HL-60 (cell line): Measurements from ENCODE around the gene CTU1.

Source experiments
- DNase-seq, 2 experiments: peaks; one replicate each; pipeline ENCODE4 v3.0.0-alpha.2; 2010 to 2020; ENCODE audit warnings: low read depth in 1 of 2, low spot score in 1 of 2
- H3K27ac ChIP-seq: fragments of 250-450 bp; sonication (Bioruptor Pico); replicated peaks from 2 replicates; pipeline ENCODE4 v1.5.1; 2020; ENCODE audit warnings: mild to moderate bottlenecking, moderate library complexity
- H3K27me3 ChIP-seq: fragments of 250-450 bp; sonication (Bioruptor Pico); 2 replicates; pipeline ENCODE4 v1.5.1; 2021; ENCODE audit warnings: mild to moderate bottlenecking, moderate library complexity; ENCODE audit not compliant: insufficient read depth, poor library complexity, severe bottlenecking
- H3K4me3 ChIP-seq: replicated peaks from 2 replicates; pipeline ENCODE4 v1.5.1; 2011; ENCODE audit warnings: mild to moderate bottlenecking, control low read depth, low read length; ENCODE audit not compliant: insufficient read depth
- GABPA ChIP-seq: IDR thresholded peaks from 2 replicates; pipeline ENCODE4 v1.6.1; 2012; ENCODE audit warnings: low read depth
- POLR2AphosphoS5 ChIP-seq: IDR thresholded peaks from 2 replicates; pipeline ENCODE4 v1.6.1; 2012; ENCODE audit warnings: low read depth
- SPI1 ChIP-seq: IDR thresholded peaks from 2 replicates; pipeline ENCODE4 v1.6.1; 2012; ENCODE audit warnings: low read depth, mild to moderate bottlenecking, borderline replicate concordance
- long read RNA-seq: library from polyadenylated mRNA; unstranded; transcript quantifications from one replicate; pipeline ENCODE4 v2.0.0, GENCODE V29; 2020
- TF ChIP-seq, protein P1 (sequence below): IDR thresholded peaks from 2 replicates; pipeline ENCODE4 v1.6.1; 2012; ENCODE audit warnings: low read depth; ENCODE audit not compliant: insufficient replicate concordance
- TF ChIP-seq, protein P2 (sequence below): IDR thresholded peaks from one replicate; pipeline ENCODE4 v1.5.1; 2011; ENCODE audit warnings: low read length, control low read depth, inconsistent platforms; ENCODE audit not compliant: insufficient read depth

CTU1 gene
- long read RNA-seq, partial matches to known transcripts: 0 of 3 reads
- long read RNA-seq, other reads (novel, unspliced or antisense): 3 of 3 reads

DNA sequence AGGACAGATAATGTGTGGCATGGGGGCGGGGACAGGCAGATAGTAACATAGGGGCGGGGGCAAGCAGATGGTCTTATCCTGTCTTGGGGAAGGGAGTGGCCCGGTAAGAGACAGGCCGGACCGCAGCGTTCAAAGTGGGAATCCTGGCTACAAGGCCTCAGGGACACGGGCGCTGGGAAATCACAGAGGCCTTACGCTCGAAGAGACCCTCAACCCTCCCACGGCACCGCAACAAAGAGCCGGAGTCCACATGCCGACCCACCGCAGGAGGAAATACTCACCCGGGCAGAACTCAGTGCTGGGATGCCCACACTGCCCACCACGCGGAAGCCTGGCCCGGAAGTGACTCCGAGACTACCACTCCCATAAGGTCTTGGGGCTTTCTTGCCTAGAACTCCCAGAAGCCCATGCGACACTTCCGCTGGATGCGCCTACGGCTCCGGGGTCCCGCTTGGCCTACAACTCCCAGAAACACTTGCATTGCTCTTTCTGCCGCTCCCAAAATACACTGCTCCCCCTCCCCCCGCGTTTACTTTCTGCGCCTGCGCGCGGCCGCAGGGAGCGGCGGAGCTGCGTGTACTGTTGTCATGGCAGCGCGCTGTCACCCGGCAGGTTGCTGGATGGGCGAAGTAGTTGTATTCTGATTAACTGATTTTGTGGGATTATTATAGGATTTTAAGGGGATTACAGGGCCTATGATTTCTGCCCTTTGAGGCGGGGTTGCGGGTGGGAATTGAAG is at the start of gene CTU1:
Gene CTU1 (minus strand): TSS at position 344 of the 739 bp plus-strand sequence. CDS start 3,840 bp downstream, outside the sequence.
- Histone ChIP-seq H3K4me3 (peak within 1 kb of the TSS; percentile 88), H3K27ac (peak within 1 kb of the TSS; percentile 69), H3K27me3 (no peaks in the 10 kb centered on the region)
- peak; percentile 99 to 100 for DNase-seq
- peak; percentile 92 for TF ChIP-seq GABPA
- TF ChIP-seq POLR2AphosphoS5: peak; percentile 78
- TF ChIP-seq SPI1: peak; percentile 71; the same call in 1 of the 2 replicates
- TF ChIP-seq, protein P1, sequence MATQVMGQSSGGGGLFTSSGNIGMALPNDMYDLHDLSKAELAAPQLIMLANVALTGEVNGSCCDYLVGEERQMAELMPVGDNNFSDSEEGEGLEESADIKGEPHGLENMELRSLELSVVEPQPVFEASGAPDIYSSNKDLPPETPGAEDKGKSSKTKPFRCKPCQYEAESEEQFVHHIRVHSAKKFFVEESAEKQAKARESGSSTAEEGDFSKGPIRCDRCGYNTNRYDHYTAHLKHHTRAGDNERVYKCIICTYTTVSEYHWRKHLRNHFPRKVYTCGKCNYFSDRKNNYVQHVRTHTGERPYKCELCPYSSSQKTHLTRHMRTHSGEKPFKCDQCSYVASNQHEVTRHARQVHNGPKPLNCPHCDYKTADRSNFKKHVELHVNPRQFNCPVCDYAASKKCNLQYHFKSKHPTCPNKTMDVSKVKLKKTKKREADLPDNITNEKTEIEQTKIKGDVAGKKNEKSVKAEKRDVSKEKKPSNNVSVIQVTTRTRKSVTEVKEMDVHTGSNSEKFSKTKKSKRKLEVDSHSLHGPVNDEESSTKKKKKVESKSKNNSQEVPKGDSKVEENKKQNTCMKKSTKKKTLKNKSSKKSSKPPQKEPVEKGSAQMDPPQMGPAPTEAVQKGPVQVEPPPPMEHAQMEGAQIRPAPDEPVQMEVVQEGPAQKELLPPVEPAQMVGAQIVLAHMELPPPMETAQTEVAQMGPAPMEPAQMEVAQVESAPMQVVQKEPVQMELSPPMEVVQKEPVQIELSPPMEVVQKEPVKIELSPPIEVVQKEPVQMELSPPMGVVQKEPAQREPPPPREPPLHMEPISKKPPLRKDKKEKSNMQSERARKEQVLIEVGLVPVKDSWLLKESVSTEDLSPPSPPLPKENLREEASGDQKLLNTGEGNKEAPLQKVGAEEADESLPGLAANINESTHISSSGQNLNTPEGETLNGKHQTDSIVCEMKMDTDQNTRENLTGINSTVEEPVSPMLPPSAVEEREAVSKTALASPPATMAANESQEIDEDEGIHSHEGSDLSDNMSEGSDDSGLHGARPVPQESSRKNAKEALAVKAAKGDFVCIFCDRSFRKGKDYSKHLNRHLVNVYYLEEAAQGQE: no peak
- TF ChIP-seq, protein P2, sequence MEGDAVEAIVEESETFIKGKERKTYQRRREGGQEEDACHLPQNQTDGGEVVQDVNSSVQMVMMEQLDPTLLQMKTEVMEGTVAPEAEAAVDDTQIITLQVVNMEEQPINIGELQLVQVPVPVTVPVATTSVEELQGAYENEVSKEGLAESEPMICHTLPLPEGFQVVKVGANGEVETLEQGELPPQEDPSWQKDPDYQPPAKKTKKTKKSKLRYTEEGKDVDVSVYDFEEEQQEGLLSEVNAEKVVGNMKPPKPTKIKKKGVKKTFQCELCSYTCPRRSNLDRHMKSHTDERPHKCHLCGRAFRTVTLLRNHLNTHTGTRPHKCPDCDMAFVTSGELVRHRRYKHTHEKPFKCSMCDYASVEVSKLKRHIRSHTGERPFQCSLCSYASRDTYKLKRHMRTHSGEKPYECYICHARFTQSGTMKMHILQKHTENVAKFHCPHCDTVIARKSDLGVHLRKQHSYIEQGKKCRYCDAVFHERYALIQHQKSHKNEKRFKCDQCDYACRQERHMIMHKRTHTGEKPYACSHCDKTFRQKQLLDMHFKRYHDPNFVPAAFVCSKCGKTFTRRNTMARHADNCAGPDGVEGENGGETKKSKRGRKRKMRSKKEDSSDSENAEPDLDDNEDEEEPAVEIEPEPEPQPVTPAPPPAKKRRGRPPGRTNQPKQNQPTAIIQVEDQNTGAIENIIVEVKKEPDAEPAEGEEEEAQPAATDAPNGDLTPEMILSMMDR: no peak

DNA sequence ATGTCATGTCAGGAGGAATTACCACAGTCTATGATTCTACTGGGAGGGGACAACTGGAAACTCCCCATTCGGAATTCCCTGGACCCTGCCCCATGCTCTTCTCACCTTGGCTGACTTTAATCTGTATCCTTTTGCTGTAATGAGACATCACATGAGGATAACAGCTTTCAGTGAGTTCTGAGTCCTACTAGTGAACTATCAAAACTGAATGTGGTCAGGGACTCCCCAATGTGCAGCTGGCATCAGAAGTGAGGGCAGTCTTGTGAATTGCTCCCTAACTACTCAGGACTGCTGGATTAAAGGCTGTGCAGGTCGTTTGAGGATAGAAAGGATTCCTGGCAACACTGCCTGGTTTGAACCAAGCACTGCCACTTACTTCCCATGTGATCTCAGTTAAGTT is 49.1 kb upstream of the CTU1 start:
- Histone ChIP-seq H3K27me3 (peaks cover 4% of the 10 kb centered on the region), H3K4me3 (no peak overlapping the region), H3K27ac (no peak overlapping the region)
- no peak for DNase-seq
- TF ChIP-seq SPI1 (no peak), GABPA (no peak)
- TF ChIP-seq, protein P2: no peak
- TF ChIP-seq, protein P1: no peak

DNA sequence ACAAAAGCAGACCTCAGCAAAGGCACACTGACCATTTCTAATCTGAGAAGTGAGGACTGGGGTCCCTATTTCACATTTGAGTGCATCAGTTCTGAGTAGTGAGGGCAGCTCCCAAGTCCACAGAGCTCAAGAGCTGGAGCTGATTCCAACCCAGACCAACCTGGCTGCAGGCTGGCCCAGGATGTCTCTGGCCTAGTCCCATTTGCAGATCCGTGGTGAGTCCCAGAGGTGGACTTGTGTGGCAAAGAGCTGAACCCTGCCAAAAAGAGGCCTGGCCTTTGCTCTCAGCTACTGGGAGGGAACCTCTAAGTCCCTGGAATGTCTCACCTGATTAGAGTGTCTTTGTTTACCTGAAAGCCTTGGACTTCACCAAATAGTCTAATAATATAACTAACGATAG is 48.5 kb upstream of the CTU1 start:
- no peak for DNase-seq
- H3K27me3 ChIP-seq: peaks cover 4% of the 10 kb centered on the region
- no peak overlapping the region for H3K4me3 ChIP-seq
- TF ChIP-seq, protein P1: no peak
- TF ChIP-seq SPI1 (no peak), GABPA (no peak), POLR2AphosphoS5 (no peak)
- TF ChIP-seq, protein P2: no peak
- H3K27ac ChIP-seq: no peak overlapping the region
